ENCODE data around the gene FRMD4A.
A peak's percentile ranks its signal among the peaks of the same experiment; 100 is the strongest.
"Not testable (repeated sequence)": the region's sequence is repeated elsewhere in the genome, so short reads cannot be mapped to it uniquely, and the experiment has no call there.

Gene FRMD4A

GRCh38 chr10:14200698-14201544 lies 129.8 kb downstream of the FRMD4A start:
- Mint-ChIP-seq H3K27ac (no peak overlapping the region), H3K27me3 (peaks cover 43% of the 10 kb centered on the region), H3K4me1 (no peaks in the 10 kb centered on the region), H3K9me3 (no peaks in the 10 kb centered on the region), H3K4me3 (no peak overlapping the region)
- DNase-seq, result no peak
- ATAC-seq, result no peak

DNA sequence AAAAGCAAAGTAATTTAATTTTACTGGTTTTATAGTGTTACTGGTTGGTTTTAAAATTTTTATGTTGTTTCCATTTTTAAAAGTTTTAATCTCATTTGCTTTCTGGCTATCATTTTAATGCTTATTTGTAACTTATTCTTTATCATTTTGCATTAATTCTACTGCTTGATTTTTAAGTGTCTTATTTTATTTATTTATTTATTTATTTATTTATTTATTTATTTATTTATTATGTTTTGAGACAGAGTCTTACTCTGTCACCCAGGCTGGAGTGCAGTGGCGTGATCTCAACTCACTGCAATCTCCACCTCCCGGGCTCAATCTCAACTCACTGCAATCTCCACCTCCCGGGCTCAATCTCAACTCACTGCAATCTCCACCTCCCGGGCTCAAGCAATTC lies 131.6 kb downstream of the FRMD4A start:
- not testable (repeated sequence) for H3K27ac Mint-ChIP-seq, H3K4me3 Mint-ChIP-seq, DNase-seq, ATAC-seq, H3K4me1 Mint-ChIP-seq, H3K9me3 Mint-ChIP-seq
- H3K27me3 Mint-ChIP-seq, result peaks cover 52% of the 10 kb centered on the region

GRCh38 chr10:14198078-14198477 lies 132.6 kb downstream of the FRMD4A start:
- no peak overlapping the region for H3K27ac Mint-ChIP-seq
- DNase-seq (no peak), ATAC-seq (no peak)
- no peaks in the 10 kb centered on the region for H3K4me1 Mint-ChIP-seq
- no peaks in the 10 kb centered on the region for H3K9me3 Mint-ChIP-seq
- peaks cover 45% of the 10 kb centered on the region for H3K27me3 Mint-ChIP-seq
- H3K4me3 Mint-ChIP-seq, result no peak overlapping the region

DNA sequence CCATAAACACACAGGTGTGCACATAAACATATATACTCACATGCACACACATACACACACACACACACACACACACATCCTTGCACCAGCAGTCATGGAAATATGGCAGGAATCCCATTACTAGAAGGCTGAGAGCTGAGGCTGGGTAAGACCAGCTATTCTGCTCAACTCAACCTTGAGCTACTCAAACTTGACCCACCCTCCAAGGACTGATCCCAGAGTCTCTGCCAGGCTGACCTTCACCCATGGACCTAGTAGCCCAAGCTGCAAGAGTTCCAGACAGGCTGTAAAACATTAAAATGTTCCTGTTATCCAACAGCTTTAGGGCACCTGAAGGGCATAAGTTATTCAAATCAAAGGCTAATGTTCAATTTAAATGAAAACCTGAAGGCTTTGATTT lies 134.6 kb downstream of the FRMD4A start:
- ATAC-seq (no peak), DNase-seq (no peak)
- Mint-ChIP-seq H3K27me3 (peaks cover 38% of the 10 kb centered on the region), H3K9me3 (no peaks in the 10 kb centered on the region), H3K4me1 (no peaks in the 10 kb centered on the region), H3K4me3 (no peak overlapping the region), H3K27ac (no peak overlapping the region)

- Mint-ChIP-seq H3K4me3 (no peak overlapping the region), H3K27ac (no peak overlapping the region), H3K4me1 (no peaks in the 10 kb centered on the region), H3K27me3 (peaks cover 39% of the 10 kb centered on the region), H3K9me3 (no peaks in the 10 kb centered on the region)
- no peak for ATAC-seq
- DNase-seq, result no peak
These were observed 135.3 kb downstream of the FRMD4A start for GRCh38 chr10:14195433-14195832.

DNA sequence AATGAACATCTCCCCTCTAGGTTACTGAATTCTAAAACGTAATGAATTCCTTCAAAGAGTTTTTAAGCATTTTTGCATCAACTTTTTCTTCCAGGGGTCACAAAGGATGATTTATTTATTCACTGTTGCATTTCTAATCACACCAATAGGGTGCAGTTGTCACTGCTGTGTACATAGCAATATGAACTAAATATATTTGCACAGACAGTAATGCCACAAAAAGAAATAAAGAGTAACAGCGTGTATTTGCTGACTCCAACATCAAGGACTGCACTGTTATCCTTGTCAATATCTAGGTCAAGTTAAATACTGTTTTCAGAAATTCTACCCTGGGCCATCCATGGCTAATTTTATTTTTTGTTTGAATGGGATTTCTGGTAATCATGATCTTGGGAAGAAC lies 138.0 kb downstream of the FRMD4A start:
- no peak overlapping the region for H3K4me3 Mint-ChIP-seq
- H3K4me1 Mint-ChIP-seq, result no peaks in the 10 kb centered on the region
- DNase-seq, result no peak
- peaks cover 40% of the 10 kb centered on the region for H3K27me3 Mint-ChIP-seq
- no peaks in the 10 kb centered on the region for H3K9me3 Mint-ChIP-seq
- no peak for ATAC-seq
- no peak overlapping the region for H3K27ac Mint-ChIP-seq

GRCh38 chr10:14191871-14192270 lies 138.9 kb downstream of the FRMD4A start:
- Mint-ChIP-seq H3K9me3 (no peaks in the 10 kb centered on the region), H3K4me3 (no peak overlapping the region), H3K27me3 (peaks cover 37% of the 10 kb centered on the region), H3K4me1 (no peaks in the 10 kb centered on the region), H3K27ac (no peak overlapping the region)
- ATAC-seq, result no peak
- no peak for DNase-seq

DNA sequence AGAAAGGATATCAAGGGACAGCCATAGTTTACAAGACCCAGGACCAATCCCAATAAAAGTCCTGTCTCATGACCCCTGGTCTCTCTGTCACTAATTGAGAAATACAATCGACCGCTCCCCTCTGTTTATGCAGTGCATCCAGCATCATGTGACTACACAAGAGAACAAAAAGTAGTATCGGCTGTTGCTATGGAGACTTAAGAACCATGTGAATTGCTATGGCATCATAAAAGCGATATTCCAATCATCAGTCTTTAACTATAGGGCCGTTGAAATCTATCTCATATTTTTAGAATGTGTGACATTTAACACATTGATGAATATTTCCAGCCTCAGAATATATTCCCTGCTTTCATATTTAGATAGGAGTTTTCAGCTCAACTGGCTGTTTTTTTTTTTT lies 139.3 kb downstream of the FRMD4A start:
- H3K27me3 Mint-ChIP-seq, result peaks cover 35% of the 10 kb centered on the region
- no peak overlapping the region for H3K27ac Mint-ChIP-seq
- H3K4me1 Mint-ChIP-seq, result peaks cover 1% of the 10 kb centered on the region
- DNase-seq (no peak), ATAC-seq (no peak)
- H3K9me3 Mint-ChIP-seq, result no peaks in the 10 kb centered on the region
- H3K4me3 Mint-ChIP-seq, result no peak overlapping the region

DNA sequence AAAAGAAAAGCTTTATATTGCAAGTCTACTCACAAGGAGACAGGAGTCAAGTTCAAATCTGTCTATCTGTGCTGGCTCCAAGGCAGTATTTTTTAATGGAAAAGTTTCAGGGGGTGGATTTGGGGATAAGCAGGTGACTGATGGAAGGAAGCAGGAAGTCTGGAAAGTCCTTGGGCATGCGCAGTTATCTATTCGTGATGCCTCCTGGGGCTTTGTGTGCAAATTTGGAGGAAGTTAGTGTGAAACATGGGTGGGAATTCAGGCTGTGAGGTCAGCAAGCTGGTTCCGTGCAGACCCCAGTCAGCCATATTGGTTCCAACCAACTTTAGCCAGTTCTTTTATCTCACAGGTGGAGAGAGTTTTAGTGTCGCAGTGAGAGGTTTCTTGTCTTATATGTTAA lies 140.0 kb downstream of the FRMD4A start:
- no peaks in the 10 kb centered on the region for H3K9me3 Mint-ChIP-seq
- H3K4me1 Mint-ChIP-seq, result peaks cover 8% of the 10 kb centered on the region
- ATAC-seq (no peak), DNase-seq (no peak)
- H3K27me3 Mint-ChIP-seq, result peaks cover 33% of the 10 kb centered on the region
- H3K4me3 Mint-ChIP-seq, result no peak overlapping the region
- no peak overlapping the region for H3K27ac Mint-ChIP-seq

DNA sequence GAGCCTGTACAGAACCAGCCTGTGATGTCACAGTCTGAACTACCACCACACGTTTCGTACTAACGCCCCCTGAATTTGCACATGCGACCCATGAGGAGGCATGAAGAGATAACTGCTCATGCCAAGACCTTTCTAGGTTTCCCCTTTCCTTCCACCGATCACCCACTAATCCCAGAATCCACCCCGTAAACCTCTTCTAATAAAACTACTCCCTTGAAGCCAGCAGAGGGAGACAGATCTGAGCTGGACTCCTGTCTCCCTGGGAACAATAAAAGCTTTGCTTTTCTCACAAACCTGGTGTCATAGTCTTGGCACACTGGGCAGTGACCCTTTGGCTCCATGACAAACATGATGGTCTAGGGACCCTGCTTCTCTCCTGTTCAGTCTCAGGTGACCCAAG lies 144.5 kb downstream of the FRMD4A start:
- H3K4me3 Mint-ChIP-seq, result no peak overlapping the region
- DNase-seq, result no peak

GRCh38 chr10:14185316-14186045 lies 145.2 kb downstream of the FRMD4A start:
- Mint-ChIP-seq H3K4me3 (peak overlapping the region; percentile 66 to 69), H3K27me3 (peaks cover 47% of the 10 kb centered on the region)

More for the DNA sequence above, 144.5 kb downstream of the FRMD4A start:
- Mint-ChIP-seq H3K27me3 (peaks cover 46% of the 10 kb centered on the region), H3K27ac (peak overlapping the region in 1 of 2 donors; percentile 7), H3K9me3 (no peaks in the 10 kb centered on the region), H3K4me1 (peaks cover 29% of the 10 kb centered on the region)
- ATAC-seq, result no peak

GRCh38 chr10:14184841-14185315 lies 145.8 kb downstream of the FRMD4A start:
- H3K27me3 Mint-ChIP-seq, result peaks cover 53% of the 10 kb centered on the region
- H3K4me1 Mint-ChIP-seq, result peaks cover 29% of the 10 kb centered on the region
- H3K9me3 Mint-ChIP-seq, result no peaks in the 10 kb centered on the region
- ATAC-seq (peak; percentile 74), DNase-seq (peak; percentile 42 to 67)
- H3K4me3 Mint-ChIP-seq, result peak overlapping the region; percentile 66 to 69
- H3K27ac Mint-ChIP-seq, result peak overlapping the region; percentile 100

More at GRCh38 chr10:14185316-14186045, 145.2 kb downstream of the FRMD4A start:
- peak; percentile 62 to 78 for DNase-seq
- Mint-ChIP-seq H3K4me1 (peaks cover 29% of the 10 kb centered on the region), H3K27ac (peak overlapping the region; percentile 100), H3K9me3 (no peaks in the 10 kb centered on the region)
- ATAC-seq, result peak; percentile 95

GRCh38 chr10:14182781-14183180 lies 147.9 kb downstream of the FRMD4A start:
- Mint-ChIP-seq H3K4me1 (peaks cover 29% of the 10 kb centered on the region), H3K27ac (no peak overlapping the region), H3K27me3 (peaks cover 46% of the 10 kb centered on the region), H3K9me3 (no peaks in the 10 kb centered on the region), H3K4me3 (no peak overlapping the region)
- DNase-seq (no peak), ATAC-seq (no peak)

- no peaks in the 10 kb centered on the region for H3K9me3 Mint-ChIP-seq
- peaks cover 29% of the 10 kb centered on the region for H3K4me1 Mint-ChIP-seq
- H3K4me3 Mint-ChIP-seq, result no peak overlapping the region
- peaks cover 57% of the 10 kb centered on the region for H3K27me3 Mint-ChIP-seq
- ATAC-seq (no peak), DNase-seq (no peak)
- H3K27ac Mint-ChIP-seq, result no peak overlapping the region
These were observed 149.2 kb downstream of the FRMD4A start for GRCh38 chr10:14181567-14181936.

- H3K4me1 Mint-ChIP-seq, result peaks cover 24% of the 10 kb centered on the region
- ATAC-seq (no peak), DNase-seq (no peak)
- H3K9me3 Mint-ChIP-seq, result no peaks in the 10 kb centered on the region
- H3K27ac Mint-ChIP-seq, result no peak overlapping the region
- H3K4me3 Mint-ChIP-seq, result no peak overlapping the region
- H3K27me3 Mint-ChIP-seq, result peaks cover 57% of the 10 kb centered on the region
These were observed 149.7 kb downstream of the FRMD4A start for GRCh38 chr10:14180911-14181566.

DNA sequence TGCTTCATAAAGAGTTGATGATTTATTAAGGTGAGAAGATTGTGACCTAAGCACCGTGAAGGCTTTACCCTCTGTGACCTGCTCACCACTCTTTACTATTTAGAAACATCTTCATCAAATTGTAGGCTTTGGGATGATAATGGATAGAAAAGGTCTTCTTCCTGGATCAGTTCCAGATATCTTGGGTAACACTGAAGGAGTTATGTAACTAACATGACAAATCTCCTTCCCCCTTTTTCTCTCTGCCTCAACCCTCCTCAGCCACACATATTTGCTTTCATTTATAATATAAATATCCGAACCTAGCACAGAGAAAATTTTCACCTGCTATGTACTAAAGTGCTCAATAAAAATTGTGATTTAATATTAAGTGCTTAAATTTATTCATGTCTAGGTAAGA lies 151.5 kb downstream of the FRMD4A start:
- H3K4me1 Mint-ChIP-seq, result peaks cover 10% of the 10 kb centered on the region
- H3K27me3 Mint-ChIP-seq, result peaks cover 74% of the 10 kb centered on the region
- no peak for ATAC-seq
- DNase-seq, result no peak
- H3K9me3 Mint-ChIP-seq, result no peaks in the 10 kb centered on the region
- no peak overlapping the region for H3K4me3 Mint-ChIP-seq
- no peak overlapping the region for H3K27ac Mint-ChIP-seq

Data from stimulated activated naive CD8-positive, alpha-beta T cell treated with anti-CD3 and anti-CD28 coated beads, Interleukin-15, amount 100 ng/mL, for 72 hours (primary cell).